Measurements from ENCODE around the gene COMMD9. TPM values are rescaled to one million over a fixed set of nuclear protein-coding genes. Genes with fewer than 3 reads are reported as not detected.

Gene COMMD9
- polyA plus RNA-seq, 1 of the 3 experiments (the other 2 are of a cell fraction): 44.2 TPM

DNA sequence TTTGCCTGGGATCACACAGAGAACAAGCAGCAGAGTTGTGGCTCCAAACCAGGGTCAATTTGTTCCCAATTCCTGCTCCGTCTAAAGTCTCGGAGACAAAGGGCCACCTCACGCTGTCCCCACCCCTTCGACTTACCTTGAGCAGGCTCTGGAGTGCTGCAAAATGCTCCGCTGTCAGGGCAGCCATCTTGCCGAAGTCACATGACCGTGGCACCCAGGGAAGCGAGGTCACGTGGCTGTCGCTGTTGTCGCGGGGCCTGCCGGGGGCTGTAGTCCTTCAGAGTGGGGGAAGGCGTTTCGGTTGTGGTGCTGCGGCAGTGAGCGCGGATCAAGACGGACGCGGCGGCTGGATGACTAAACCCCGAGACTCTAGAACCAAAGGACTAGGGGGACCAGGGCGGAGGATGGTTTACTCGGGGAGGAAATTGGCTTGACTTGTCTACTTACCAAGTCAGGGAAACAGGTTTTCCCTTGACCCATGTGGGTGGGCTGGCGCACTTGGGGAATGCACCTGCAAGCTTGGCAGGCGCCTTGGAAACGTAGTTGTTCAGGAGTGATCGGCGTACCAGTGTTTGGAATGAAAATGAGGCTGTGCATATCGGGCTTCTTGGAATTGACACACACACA, at the start of gene COMMD9 (continued):
- peak; percentile 70 for TF ChIP-seq RCOR1 (IDR thresholded peaks at IDR 0.05; ENCODE audit: low read length)
- no peak for TF ChIP-seq EP300 (IDR thresholded peaks at IDR 0.05; ENCODE audit: borderline replicate concordance in 1 of 2, low read depth in 1 of 2, low read length in 1 of 2)
- no peak for TF ChIP-seq GABPA (IDR thresholded peaks at IDR 0.05; ENCODE audit: low read depth)
- TF ChIP-seq, protein P1, sequence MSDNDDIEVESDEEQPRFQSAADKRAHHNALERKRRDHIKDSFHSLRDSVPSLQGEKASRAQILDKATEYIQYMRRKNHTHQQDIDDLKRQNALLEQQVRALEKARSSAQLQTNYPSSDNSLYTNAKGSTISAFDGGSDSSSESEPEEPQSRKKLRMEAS (IDR thresholded peaks at IDR 0.05; ENCODE audit: low read depth): 0 out of 2 replicates have a peak, but pooled peaks have one; percentile 78
- no peak for TF ChIP-seq NFIC (IDR thresholded peaks at IDR 0.05; ENCODE audit: borderline replicate concordance)
- TF ChIP-seq, protein P2, sequence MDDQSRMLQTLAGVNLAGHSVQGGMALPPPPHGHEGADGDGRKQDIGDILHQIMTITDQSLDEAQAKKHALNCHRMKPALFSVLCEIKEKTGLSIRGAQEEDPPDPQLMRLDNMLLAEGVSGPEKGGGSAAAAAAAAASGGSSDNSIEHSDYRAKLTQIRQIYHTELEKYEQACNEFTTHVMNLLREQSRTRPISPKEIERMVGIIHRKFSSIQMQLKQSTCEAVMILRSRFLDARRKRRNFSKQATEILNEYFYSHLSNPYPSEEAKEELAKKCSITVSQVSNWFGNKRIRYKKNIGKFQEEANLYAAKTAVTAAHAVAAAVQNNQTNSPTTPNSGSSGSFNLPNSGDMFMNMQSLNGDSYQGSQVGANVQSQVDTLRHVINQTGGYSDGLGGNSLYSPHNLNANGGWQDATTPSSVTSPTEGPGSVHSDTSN (IDR thresholded peaks at IDR 0.05): peak; percentile 16; the same call in 1 of the 2 replicates
- TF ChIP-seq, protein P3, sequence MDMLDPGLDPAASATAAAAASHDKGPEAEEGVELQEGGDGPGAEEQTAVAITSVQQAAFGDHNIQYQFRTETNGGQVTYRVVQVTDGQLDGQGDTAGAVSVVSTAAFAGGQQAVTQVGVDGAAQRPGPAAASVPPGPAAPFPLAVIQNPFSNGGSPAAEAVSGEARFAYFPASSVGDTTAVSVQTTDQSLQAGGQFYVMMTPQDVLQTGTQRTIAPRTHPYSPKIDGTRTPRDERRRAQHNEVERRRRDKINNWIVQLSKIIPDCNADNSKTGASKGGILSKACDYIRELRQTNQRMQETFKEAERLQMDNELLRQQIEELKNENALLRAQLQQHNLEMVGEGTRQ (IDR thresholded peaks at IDR 0.05; ENCODE audit: borderline replicate concordance, low read depth, low read length): peak; percentile 98

DNA sequence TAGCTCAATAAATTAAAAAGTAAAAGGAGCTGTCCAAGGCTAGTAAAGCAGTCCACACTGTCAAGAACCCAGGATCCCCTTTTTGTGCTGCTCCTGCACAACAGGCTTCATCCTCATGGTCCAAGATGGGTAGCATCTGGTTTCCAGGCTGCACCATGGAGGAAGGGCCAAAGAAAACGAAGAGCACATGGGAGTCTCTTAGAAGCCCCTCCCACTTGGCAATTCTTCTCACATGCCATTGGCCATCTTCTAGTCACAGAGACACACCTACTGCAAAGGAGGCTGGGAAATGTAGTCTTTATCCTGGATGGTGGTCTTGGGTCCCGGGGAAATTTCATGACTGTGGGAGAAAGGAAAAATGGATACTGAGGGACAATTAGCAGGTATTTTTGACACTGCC, 44.7 kb upstream of the COMMD9 start:
- Histone ChIP-seq H2AFZ (ENCODE audit: low read depth) (no peak overlapping the region), H3K4me1 (ENCODE audit: control insufficient read depth in 1 of 2, insufficient read depth in 2 of 2, low read depth in 1 of 2, low read length in 1 of 2) (no peaks in the 10 kb centered on the region; a peak in 1 of 4 replicates), H3K9ac (no peak overlapping the region), H4K20me1 (ENCODE audit: insufficient read depth) (no peaks in the 10 kb centered on the region), H3K36me3 (replicated peaks in 1 of 2; ENCODE audit: control insufficient read depth in 1 of 2, insufficient read depth in 2 of 2, low read length in 1 of 2) (no peaks in the 10 kb centered on the region), H3K9me3 (no peaks in the 10 kb centered on the region), H3K79me2 (ENCODE audit: insufficient read depth) (no peaks in the 10 kb centered on the region), H3K27me3 (ENCODE audit: insufficient read depth) (no peaks in the 10 kb centered on the region), H3K4me3 (ENCODE audit: low read depth in 2 of 2, low read length in 1 of 2) (no peak overlapping the region), H3K9me2 (no peaks in the 10 kb centered on the region), H3F3A (replicated peaks; ENCODE audit: insufficient read depth) (no peaks in the 10 kb centered on the region), H3K27ac (ENCODE audit: low read depth in 2 of 2, low read length in 1 of 2) (no peak overlapping the region), H3K4me2 (no peak overlapping the region)
- ChIA-PET CTCF (no interaction called here), POLR2A (no interaction called here)
- 50% methylated on average over 2 of the region's 2 CpGs for WGBS (ENCODE audit: low lambda C conversion rate)
- no peak for TF ChIP-seq FOXM1 (IDR thresholded peaks at IDR 0.05; ENCODE audit: low read depth)
- DNase-seq: peak; percentile 36

DNA sequence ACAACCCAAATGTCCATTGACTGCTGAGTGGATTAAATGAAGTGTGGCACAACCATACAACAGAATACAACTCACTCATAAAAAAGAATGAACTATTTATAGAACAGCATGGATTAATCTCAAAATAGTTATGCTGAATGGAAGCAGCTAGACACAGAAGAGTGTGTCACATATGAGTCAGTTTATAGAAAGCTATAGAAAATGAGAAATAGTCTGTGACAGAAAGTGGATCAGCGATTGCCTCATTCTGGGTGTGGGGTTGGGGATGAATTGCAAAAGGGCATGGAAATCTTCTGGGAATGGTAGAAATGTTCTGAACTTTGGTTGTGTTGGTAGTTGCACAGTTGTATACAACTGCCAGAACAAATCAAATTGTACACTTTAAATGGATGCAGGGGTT, 44.2 kb upstream of the COMMD9 start:
- no peak overlapping the region for H3K4me3 ChIP-seq (ENCODE audit: low read depth in 2 of 2, low read length in 1 of 2)
- no peak overlapping the region for H2AFZ ChIP-seq (ENCODE audit: low read depth)
- ChIA-PET POLR2A (no interaction called here), CTCF (no interaction called here)
- H3K4me2 ChIP-seq: no peak overlapping the region
- H3K9me3 ChIP-seq: no peaks in the 10 kb centered on the region
- H3F3A ChIP-seq (replicated peaks; ENCODE audit: insufficient read depth): no peaks in the 10 kb centered on the region
- H3K36me3 ChIP-seq (replicated peaks in 1 of 2; ENCODE audit: control insufficient read depth in 1 of 2, insufficient read depth in 2 of 2, low read length in 1 of 2): no peaks in the 10 kb centered on the region
- H3K27me3 ChIP-seq (ENCODE audit: insufficient read depth): no peaks in the 10 kb centered on the region
- WGBS (ENCODE audit: low lambda C conversion rate): 76% methylated on average over 1 of the region's 1 CpG
- H3K4me1 ChIP-seq (ENCODE audit: control insufficient read depth in 1 of 2, insufficient read depth in 2 of 2, low read depth in 1 of 2, low read length in 1 of 2): no peaks in the 10 kb centered on the region; a peak in 1 of 4 replicates
- no peak overlapping the region for H3K27ac ChIP-seq (ENCODE audit: low read depth in 2 of 2, low read length in 1 of 2)
- no peaks in the 10 kb centered on the region for H3K9me2 ChIP-seq
- TF ChIP-seq NFIC (IDR thresholded peaks at IDR 0.05; ENCODE audit: borderline replicate concordance) (no peak), MEF2A (IDR thresholded peaks at IDR 0.05; ENCODE audit: borderline replicate concordance, low read depth) (no peak)
- TF ChIP-seq, protein P4, sequence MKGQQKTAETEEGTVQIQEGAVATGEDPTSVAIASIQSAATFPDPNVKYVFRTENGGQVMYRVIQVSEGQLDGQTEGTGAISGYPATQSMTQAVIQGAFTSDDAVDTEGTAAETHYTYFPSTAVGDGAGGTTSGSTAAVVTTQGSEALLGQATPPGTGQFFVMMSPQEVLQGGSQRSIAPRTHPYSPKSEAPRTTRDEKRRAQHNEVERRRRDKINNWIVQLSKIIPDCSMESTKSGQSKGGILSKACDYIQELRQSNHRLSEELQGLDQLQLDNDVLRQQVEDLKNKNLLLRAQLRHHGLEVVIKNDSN (IDR thresholded peaks at IDR 0.05; ENCODE audit: borderline replicate concordance, low read depth): no peak
- H4K20me1 ChIP-seq (ENCODE audit: insufficient read depth): no peaks in the 10 kb centered on the region
- no peak for DNase-seq
- no peak overlapping the region for H3K9ac ChIP-seq
- no peaks in the 10 kb centered on the region for H3K79me2 ChIP-seq (ENCODE audit: insufficient read depth)
